Neuronal stem cell (in vitro differentiated cells): ENCODE results near the gene SPAG6.

ENCODE experiments used
- DNase-seq: peaks from one replicate; pipeline ENCODE4 v3.0.0-alpha.2; 2013; ENCODE audit warnings: low spot score
- H2AFZ ChIP-seq: one replicate; pipeline ENCODE4 v1.6.1; 2013; ENCODE audit warnings: mild to moderate bottlenecking, low read length, inconsistent platforms
- H2AK5ac ChIP-seq: 2 replicates; pipeline ENCODE4 v1.6.1; 2013; ENCODE audit warnings: low read depth, mild to moderate bottlenecking, inconsistent platforms, low read length, moderate library complexity, mixed read lengths
- H2BK120ac ChIP-seq: 2 replicates; pipeline ENCODE4 v1.6.1; 2013; ENCODE audit warnings: low read depth, mild to moderate bottlenecking, inconsistent platforms, low read length, moderate library complexity, mixed read lengths
- H2BK12ac ChIP-seq: one replicate; pipeline ENCODE4 v1.6.1; 2013; ENCODE audit warnings: low read length, inconsistent platforms
- H2BK15ac ChIP-seq: 2 replicates; pipeline ENCODE4 v1.6.1; 2013; ENCODE audit warnings: mild to moderate bottlenecking, low read length, inconsistent platforms, mixed read lengths
- H2BK5ac ChIP-seq: one replicate; pipeline ENCODE4 v1.6.1; 2013; ENCODE audit warnings: inconsistent platforms, mild to moderate bottlenecking, low read length, moderate library complexity
- H3K14ac ChIP-seq: one replicate; pipeline ENCODE4 v1.6.1; 2013; ENCODE audit warnings: low read length, inconsistent platforms
- H3K18ac ChIP-seq: 2 replicates; pipeline ENCODE4 v1.6.1; 2013; ENCODE audit warnings: low read length, inconsistent platforms
- H3K23ac ChIP-seq: 2 replicates; pipeline ENCODE4 v1.6.1; 2013; ENCODE audit warnings: low read depth, mild to moderate bottlenecking, mixed read lengths, low read length, inconsistent platforms; ENCODE audit not compliant: poor library complexity
- H3K27ac ChIP-seq: replicated peaks from 3 replicates; pipeline ENCODE4 v1.5.1; 2013; ENCODE audit warnings: low read length, inconsistent platforms
- H3K27me3 ChIP-seq, 3 experiments: 2 replicates each; pipeline ENCODE4 v1.6.1; 2013; ENCODE audit warnings: low read length in 3 of 3, mild to moderate bottlenecking in 2 of 3, inconsistent platforms in 1 of 3, low read depth in 1 of 3, mixed read lengths in 1 of 3, moderate library complexity in 1 of 3; ENCODE audit not compliant: control insufficient read depth in 3 of 3, insufficient read depth in 3 of 3
- H3K36me3 ChIP-seq, 2 donors: replicated peaks in 1 of 2; 2 replicates each; pipeline ENCODE4 v1.6.1; 2013; ENCODE audit warnings: low read length in 2 of 2; ENCODE audit not compliant: control insufficient read depth in 2 of 2, insufficient read depth in 2 of 2
- H3K4ac ChIP-seq: 2 replicates; pipeline ENCODE4 v1.6.1; 2013; ENCODE audit warnings: inconsistent platforms, mild to moderate bottlenecking, low read length, moderate library complexity
- H3K4me1 ChIP-seq, 2 donors: 1 replicate in 1 of 2; 2 replicates in 1 of 2; pipeline ENCODE4 v1.6.1; 2013; ENCODE audit warnings: low read length in 2 of 2, low read depth in 1 of 2; ENCODE audit not compliant: control insufficient read depth in 2 of 2, insufficient read depth in 1 of 2
- H3K4me2 ChIP-seq: one replicate; pipeline ENCODE4 v1.6.1; 2013; ENCODE audit warnings: mild to moderate bottlenecking, low read length, inconsistent platforms; ENCODE audit not compliant: insufficient read depth, poor library complexity, severe bottlenecking
- H3K4me3 ChIP-seq, 2 donors: 2 replicates each; pipeline ENCODE4 v1.5.1; 2013; ENCODE audit warnings: low read length in 2 of 2, mild to moderate bottlenecking in 2 of 2, inconsistent platforms in 1 of 2, moderate library complexity in 1 of 2
- H3K79me1 ChIP-seq: one replicate; pipeline ENCODE4 v1.6.1; 2013; ENCODE audit warnings: low read depth, mild to moderate bottlenecking, inconsistent platforms, low read length, moderate library complexity
- H3K9ac ChIP-seq: one replicate; pipeline ENCODE4 v1.6.1; 2013; ENCODE audit warnings: mild to moderate bottlenecking, low read depth, low read length, inconsistent platforms; ENCODE audit not compliant: poor library complexity
- H3K9me3 ChIP-seq, 2 donors: replicated peaks in 1 of 2; 2 replicates each; pipeline versions ENCODE3 to v1.6.1; 2013; ENCODE audit warnings: low read length in 2 of 2, mild to moderate bottlenecking in 2 of 2, inconsistent platforms in 1 of 2, low read depth in 1 of 2, mixed read lengths in 1 of 2, moderate library complexity in 1 of 2; ENCODE audit not compliant: control insufficient read depth in 2 of 2, insufficient read depth in 1 of 2
- H4K8ac ChIP-seq: one replicate; pipeline ENCODE4 v1.6.1; 2013; ENCODE audit warnings: low read depth, mild to moderate bottlenecking, inconsistent platforms, low read length, moderate library complexity
- H4K91ac ChIP-seq: one replicate; pipeline ENCODE4 v1.6.1; 2013; ENCODE audit warnings: low read length, low read depth, mild to moderate bottlenecking, inconsistent platforms; ENCODE audit not compliant: poor library complexity
- WGBS, 2 donors: extraction: QIAGEN DNeasy Blood & Tissue Kit; methylation state at CpG; one replicate each; pipeline ENCODE4 v1.1.7; 2013; ENCODE audit warnings: missing lambda C conversion rate in 2 of 2, mixed read lengths in 1 of 2; ENCODE audit not compliant: insufficient read length in 2 of 2, insufficient replicate concordance in 1 of 2; ENCODE audit errors: extremely low coverage in 2 of 2; 5-methylcytosine and 5-hydroxymethylcytosine counted together

The SPAG6 gene

GRCh38 chr10:22325272-22326144, 19.8 kb upstream of the SPAG6 start:
- peak overlapping the region; percentile 52 for H3K18ac ChIP-seq
- H3K27me3 ChIP-seq, result peaks cover 10 to 33% (median 11%) of the 10 kb centered on the region in 3 experiments
- no peaks in the 10 kb centered on the region for H3K9me3 ChIP-seq
- peaks cover 5 to 29% of the 10 kb centered on the region in 2 donors for H3K4me1 ChIP-seq
- no peak overlapping the region for H2AK5ac ChIP-seq
- no peak overlapping the region for H2BK12ac ChIP-seq
- H3K14ac ChIP-seq, result no peak overlapping the region
- H2BK15ac ChIP-seq, result no peak overlapping the region
- no peak overlapping the region for H4K8ac ChIP-seq
- no peak overlapping the region for H3K9ac ChIP-seq
- peaks cover 3 to 43% of the 10 kb centered on the region in 2 donors for H3K36me3 ChIP-seq
- peak overlapping the region; percentile 53 to 75 for H3K4me3 ChIP-seq
- H3K27ac ChIP-seq, result no peak overlapping the region
- DNase-seq, result peak; percentile 82
- H3K23ac ChIP-seq, result no peak overlapping the region
- no peak overlapping the region for H3K4ac ChIP-seq
- no peak overlapping the region for H4K91ac ChIP-seq
- peak overlapping the region; percentile 71 for H2AFZ ChIP-seq
- H3K79me1 ChIP-seq, result no peaks in the 10 kb centered on the region
- H2BK5ac ChIP-seq, result no peak overlapping the region
- WGBS, 2 donors, result no CpG with 5 or more reads among the region's 92 CpGs
- H2BK120ac ChIP-seq, result no peak overlapping the region
- H3K4me2 ChIP-seq, result peak overlapping the region; percentile 81

- DNase-seq, result no peak
- H4K8ac ChIP-seq, result no peak overlapping the region
- WGBS, 2 donors, result no CpG with 5 or more reads among the region's 8 CpGs
- no peak overlapping the region for H3K23ac ChIP-seq
- peaks cover 10 to 33% (median 11%) of the 10 kb centered on the region in 3 experiments for H3K27me3 ChIP-seq
- no peak overlapping the region for H3K4ac ChIP-seq
- H3K36me3 ChIP-seq, result peaks cover 3 to 50% of the 10 kb centered on the region in 2 donors
- H3K4me3 ChIP-seq, result peak overlapping the region; percentile 46 to 75
- H3K79me1 ChIP-seq, result no peaks in the 10 kb centered on the region
- H3K4me2 ChIP-seq, result peak overlapping the region; percentile 81
- H2BK120ac ChIP-seq, result no peak overlapping the region
- H2BK5ac ChIP-seq, result no peak overlapping the region
- H3K27ac ChIP-seq, result no peak overlapping the region
- H3K4me1 ChIP-seq, result peaks cover 5 to 29% of the 10 kb centered on the region in 2 donors
- H3K9me3 ChIP-seq, result no peaks in the 10 kb centered on the region
- no peak overlapping the region for H2BK15ac ChIP-seq
- no peak overlapping the region for H4K91ac ChIP-seq
- no peak overlapping the region for H3K9ac ChIP-seq
- peak overlapping the region; percentile 71 for H2AFZ ChIP-seq
- no peak overlapping the region for H3K14ac ChIP-seq
- no peak overlapping the region for H3K18ac ChIP-seq
- H2BK12ac ChIP-seq, result no peak overlapping the region
- no peak overlapping the region for H2AK5ac ChIP-seq
Measured at GRCh38 chr10:22326145-22326702, 19.1 kb upstream of the SPAG6 start.

- H3K18ac ChIP-seq, result no peak overlapping the region
- H3K4me2 ChIP-seq, result no peak overlapping the region
- no peak overlapping the region for H2AFZ ChIP-seq
- H2AK5ac ChIP-seq, result no peak overlapping the region
- H4K91ac ChIP-seq, result no peak overlapping the region
- H3K9me3 ChIP-seq, result peaks cover 3% of the 10 kb centered on the region in 2 donors
- no peak overlapping the region for H3K9ac ChIP-seq
- H3K4ac ChIP-seq, result no peak overlapping the region
- H3K4me1 ChIP-seq, result peaks cover 5 to 16% of the 10 kb centered on the region in 2 donors
- WGBS, 2 donors, result no CpG with 5 or more reads among the region's 3 CpGs
- H3K14ac ChIP-seq, result no peak overlapping the region
- no peak overlapping the region for H3K23ac ChIP-seq
- H2BK120ac ChIP-seq, result no peak overlapping the region
- peak overlapping the region in 1 of 2 donors; percentile 55 for H3K4me3 ChIP-seq
- H3K79me1 ChIP-seq, result no peaks in the 10 kb centered on the region
- H3K36me3 ChIP-seq, result peaks cover 3 to 63% of the 10 kb centered on the region in 2 donors
- peaks cover 0 to 30% (median 9%) of the 10 kb centered on the region in 3 experiments for H3K27me3 ChIP-seq
- DNase-seq, result no peak
- H3K27ac ChIP-seq, result no peak overlapping the region
- no peak overlapping the region for H2BK5ac ChIP-seq
- H4K8ac ChIP-seq, result no peak overlapping the region
- H2BK12ac ChIP-seq, result no peak overlapping the region
- no peak overlapping the region for H2BK15ac ChIP-seq
Measured at GRCh38 chr10:22329150-22329549, 16.1 kb upstream of the SPAG6 start.

- Histone ChIP-seq H3K23ac (no peak overlapping the region), H3K9ac (no peak overlapping the region), H3K79me1 (no peaks in the 10 kb centered on the region), H3K4me2 (no peak overlapping the region), H3K4me3 (no peak overlapping the region), H4K8ac (no peak overlapping the region), H3K27me3 (peaks cover 11 to 49% (median 28%) of the 10 kb centered on the region in 3 experiments), H2BK15ac (no peak overlapping the region), H4K91ac (no peak overlapping the region), H3K4ac (no peak overlapping the region), H2BK120ac (no peak overlapping the region), H2BK12ac (no peak overlapping the region), H3K14ac (no peak overlapping the region), H3K9me3 (peaks cover 12% of the 10 kb centered on the region in 2 donors), H3K36me3 (peaks cover 3 to 53% of the 10 kb centered on the region in 2 donors), H2BK5ac (no peak overlapping the region), H3K4me1 (peaks cover 2 to 6% of the 10 kb centered on the region in 2 donors), H2AFZ (no peak overlapping the region), H2AK5ac (no peak overlapping the region), H3K18ac (no peak overlapping the region), H3K27ac (no peak overlapping the region)
- peak; percentile 31 for DNase-seq
- WGBS, 2 donors, result no CpG with 5 or more reads among the region's 7 CpGs
Measured at GRCh38 chr10:22332116-22332692, 13.1 kb upstream of the SPAG6 start.
